Glomerular endothelial cell (primary cell): ENCODE results near the gene TK2. TPM values are rescaled to one million over a fixed set of nuclear protein-coding genes. Genes with fewer than 3 reads are reported as not detected.

Experiments
- DNase-seq: peaks from one replicate; pipeline ENCODE4 v3.0.0-alpha.2; 2011; ENCODE audit warnings: low read depth, low spot score; ENCODE audit errors: extremely low read depth
- total RNA-seq: library from RNA; depleted of rRNA; stranded (reverse); fragments of >200 nt; gene quantifications from 2 replicates; pipeline ENCODE4 v1.2.3, GENCODE V29; 2015

The TK2 gene
- total RNA-seq, 1 donor from 2014 or later = 24.7 TPM

GRCh38 chr16:66547101-66547989 is 2.6 kb downstream of the TK2 start:
- no peak for DNase-seq

GRCh38 chr16:66544016-66544757 is 5.7 kb downstream of the TK2 start:
- no peak for DNase-seq

- no peak for DNase-seq
Measured at GRCh38 chr16:66543541-66543940, 6.4 kb downstream of the TK2 start.

GRCh38 chr16:66542396-66542795 is 7.5 kb downstream of the TK2 start:
- DNase-seq = no peak

GRCh38 chr16:66541388-66542355 is 8.2 kb downstream of the TK2 start:
- no peak for DNase-seq

GRCh38 chr16:66539623-66540469 is 10.1 kb downstream of the TK2 start:
- DNase-seq = no peak

- no peak for DNase-seq
Measured at GRCh38 chr16:66538910-66539309, 11.0 kb downstream of the TK2 start.

- DNase-seq = no peak
Measured at GRCh38 chr16:66537236-66537635, 12.7 kb downstream of the TK2 start.

GRCh38 chr16:66536525-66536924 is 13.4 kb downstream of the TK2 start:
- no peak for DNase-seq

GRCh38 chr16:66534376-66534799 is 15.5 kb downstream of the TK2 start:
- DNase-seq = no peak

- DNase-seq = no peak
Measured at GRCh38 chr16:66529475-66529874, 20.4 kb downstream of the TK2 start.

- DNase-seq = no peak
Measured at GRCh38 chr16:66528294-66528693, 21.6 kb downstream of the TK2 start.

GRCh38 chr16:66525396-66526180 is 24.3 kb downstream of the TK2 start:
- DNase-seq = no peak

- DNase-seq = no peak
Measured at GRCh38 chr16:66524601-66525164, 25.2 kb downstream of the TK2 start.

GRCh38 chr16:66523861-66524354 is 26.0 kb downstream of the TK2 start:
- no peak for DNase-seq

GRCh38 chr16:66522816-66523590 is 26.9 kb downstream of the TK2 start:
- DNase-seq = no peak

GRCh38 chr16:66521951-66522771 is 27.8 kb downstream of the TK2 start:
- no peak for DNase-seq
